Mucosa of descending colon (tissue), 3 donors: ENCODE measurements around the gene CIZ1. TPM values are rescaled to one million over a fixed set of nuclear protein-coding genes. Genes with fewer than 3 reads are reported as not detected.

Source experiments
- ATAC-seq: fragments of 200-7000 bp; cut with Tn5 transposase; one replicate; pipeline ENCODE4 v1.9.1; 2020; ENCODE audit warnings: mild to moderate bottlenecking, moderate library complexity
- DNase-seq, 3 donors: peaks; one replicate each; pipeline ENCODE4 v3.0.0-alpha.2; 2020
- H3K36me3 ChIP-seq: fragments of 200-600 bp; one replicate; pipeline ENCODE4 v1.8.0; 2021; ENCODE audit warnings: low read depth, mild to moderate bottlenecking
- H3K4me1 ChIP-seq: fragments of 200-600 bp; one replicate; pipeline ENCODE4 v1.8.0; 2021; ENCODE audit warnings: low read depth, mild to moderate bottlenecking
- H3K4me3 ChIP-seq: fragments of 200-600 bp; one replicate; pipeline ENCODE4 v1.8.0; 2021; ENCODE audit warnings: mild to moderate bottlenecking
- H3K9me3 ChIP-seq: fragments of 200-600 bp; one replicate; pipeline ENCODE4 v1.8.0; 2021; ENCODE audit warnings: mild to moderate bottlenecking
- CTCF ChIP-seq: fragments of 200-600 bp; IDR thresholded peaks from one replicate; pipeline ENCODE4 v1.8.0; 2022; ENCODE audit warnings: antibody characterized with exemption, mild to moderate bottlenecking
- intact Hi-C, 2 donors: fragments of 100-400 bp; cut with DNase I in 1 of 2; cut with micrococcal nuclease in 1 of 2; formaldehyde crosslinking; loops; one replicate each; pipeline versions ENCODE4 v1.11.0 to v1.11.1; 2022; cut with DNase I, micrococcal nuclease
- total RNA-seq, 3 donors: library from RNA; stranded (reverse); fragmentation: NEBNext Ultra II Directional in 2 of 3; extraction: Animal tissue kit (Norgen Biotek cat#: 25700) in 2 of 3; gene quantifications; one replicate each; pipeline versions ENCODE4 v1.2.1 to v1.2.4, GENCODE V29; 2021 to 2023
- donor health status: DM: no; HTN: no; CAD: no; lungs with moderate emphysema.
- donor health status: DM: no; HTN: no; CAD: no.
- donor health status: DM: no; HTN: yes; CAD: no.

The CIZ1 gene
- total RNA-seq, 3 donors from 2014 or later = 88.0 to 176 (median 105) TPM

GRCh38 chr9:128192601-128193371 lies 1.4 kb upstream of the CIZ1 start:
- intact Hi-C loops = no loop called here
- no peaks in the 10 kb centered on the region for H3K36me3 ChIP-seq
- no peaks in the 10 kb centered on the region for H3K9me3 ChIP-seq
- ATAC-seq (peak; percentile 90), DNase-seq (peak; percentile 90 to 94 (median 94))
- TF ChIP-seq CTCF = peak; percentile 25
- peaks cover 14% of the 10 kb centered on the region for H3K4me1 ChIP-seq
- H3K4me3 ChIP-seq = no peak overlapping the region

GRCh38 chr9:128190516-128191405 lies 611 bp downstream of the CIZ1 start:
- no peaks in the 10 kb centered on the region for H3K9me3 ChIP-seq
- DNase-seq (peak in 2 of 3 donors; percentile 44 to 46), ATAC-seq (peak; percentile 5)
- intact Hi-C loops = no loop called here
- TF ChIP-seq CTCF = no peak
- no peaks in the 10 kb centered on the region for H3K36me3 ChIP-seq
- peak overlapping the region; percentile 75 for H3K4me3 ChIP-seq
- H3K4me1 ChIP-seq = peaks cover 14% of the 10 kb centered on the region

- Histone ChIP-seq H3K4me1 (peaks cover 14% of the 10 kb centered on the region), H3K9me3 (no peaks in the 10 kb centered on the region), H3K36me3 (no peaks in the 10 kb centered on the region), H3K4me3 (no peak overlapping the region)
- no peak for TF ChIP-seq CTCF
- DNase-seq (no peak), ATAC-seq (no peak)
- intact Hi-C loops = no loop called here
Measured at GRCh38 chr9:128190013-128190412, 1.4 kb downstream of the CIZ1 start.

- Histone ChIP-seq H3K9me3 (no peaks in the 10 kb centered on the region), H3K4me1 (peaks cover 14% of the 10 kb centered on the region), H3K36me3 (no peaks in the 10 kb centered on the region), H3K4me3 (no peak overlapping the region)
- intact Hi-C loops = no loop called here
- ATAC-seq (no peak), DNase-seq (no peak)
- TF ChIP-seq CTCF = no peak
Measured at GRCh38 chr9:128188209-128188608, 3.2 kb downstream of the CIZ1 start.

GRCh38 chr9:128187361-128187760 lies 4.0 kb downstream of the CIZ1 start:
- DNase-seq (no peak), ATAC-seq (no peak)
- peaks cover 9% of the 10 kb centered on the region for H3K4me1 ChIP-seq
- H3K9me3 ChIP-seq = no peaks in the 10 kb centered on the region
- H3K4me3 ChIP-seq = no peak overlapping the region
- intact Hi-C loops = no loop called here
- TF ChIP-seq CTCF = no peak
- H3K36me3 ChIP-seq = no peaks in the 10 kb centered on the region
